Lower lobe of right lung (tissue), 2 donors: ENCODE measurements around the gene UBASH3A. TPM values are rescaled to one million over a fixed set of nuclear protein-coding genes. Genes with fewer than 3 reads are reported as not detected.

ENCODE experiments used
- ATAC-seq, 2 donors: fragments of 200-7000 bp; cut with Tn5 transposase; one replicate each; pipeline ENCODE4 v1.9.1; 2020 to 2022; ENCODE audit warnings: mild to moderate bottlenecking in 2 of 2, moderate library complexity in 2 of 2
- DNase-seq: peaks from one replicate; pipeline ENCODE4 v3.0.0-alpha.2; 2020
- H3K27ac ChIP-seq: fragments of 200-600 bp; one replicate; pipeline ENCODE4 v1.8.0; 2022
- H3K27me3 ChIP-seq: fragments of 200-600 bp; one replicate; pipeline ENCODE4 v1.8.0; 2022; ENCODE audit warnings: low read depth
- H3K36me3 ChIP-seq: fragments of 200-600 bp; one replicate; pipeline ENCODE4 v1.8.0; 2022; ENCODE audit warnings: mild to moderate bottlenecking
- H3K4me1 ChIP-seq: fragments of 200-600 bp; one replicate; pipeline ENCODE4 v1.8.0; 2022
- H3K4me3 ChIP-seq: fragments of 200-600 bp; one replicate; pipeline ENCODE4 v1.8.0; 2022; ENCODE audit warnings: mild to moderate bottlenecking
- H3K9me3 ChIP-seq: fragments of 200-600 bp; one replicate; pipeline ENCODE4 v1.8.0; 2022
- CTCF ChIP-seq: fragments of 200-600 bp; IDR thresholded peaks from one replicate; pipeline ENCODE4 v1.8.0; 2022; ENCODE audit warnings: antibody characterized with exemption, mild to moderate bottlenecking
- intact Hi-C: fragments of 100-400 bp; cut with DNase I; formaldehyde crosslinking; loops from one replicate; pipeline ENCODE4 v1.11.0; 2022
- total RNA-seq: library from RNA; stranded (reverse); fragmentation: NEBNext Ultra II Directional; extraction: Animal tissue kit (Norgen Biotek cat#: 25700); gene quantifications from one replicate; pipeline ENCODE4 v1.2.1, GENCODE V29; 2021
- donor health status: DM: no; HTN: yes; CAD: no; lungs with severe emphysema.

The UBASH3A gene
- total RNA-seq, 1 donor from 2014 or later: 1.2 TPM

GRCh38 chr21:42396799-42397745 lies 6.6 kb upstream of the UBASH3A start:
- Histone ChIP-seq H3K4me3 (no peak overlapping the region), H3K27ac (no peak overlapping the region), H3K27me3 (no peaks in the 10 kb centered on the region), H3K9me3 (peaks cover 7% of the 10 kb centered on the region), H3K4me1 (peaks cover 6% of the 10 kb centered on the region), H3K36me3 (no peaks in the 10 kb centered on the region)
- TF ChIP-seq CTCF: no peak
- ATAC-seq (no peak), DNase-seq (no peak)
- intact Hi-C loops: no loop called here

- intact Hi-C loops: no loop called here
- Histone ChIP-seq H3K9me3 (peaks cover 7% of the 10 kb centered on the region), H3K27ac (no peak overlapping the region), H3K36me3 (no peaks in the 10 kb centered on the region), H3K27me3 (no peaks in the 10 kb centered on the region), H3K4me1 (peaks cover 2% of the 10 kb centered on the region), H3K4me3 (no peak overlapping the region)
- no peak for TF ChIP-seq CTCF
- ATAC-seq: no peak
- DNase-seq: no peak
These were observed 5.8 kb upstream of the UBASH3A start for GRCh38 chr21:42397746-42398394.

- intact Hi-C loops: no loop called here
- no peak for DNase-seq
These were observed 5.2 kb upstream of the UBASH3A start for GRCh38 chr21:42398436-42399028.

GRCh38 chr21:42400525-42400924 lies 3.2 kb upstream of the UBASH3A start:
- intact Hi-C loops: no loop called here
- Histone ChIP-seq H3K27me3 (no peaks in the 10 kb centered on the region), H3K4me1 (no peaks in the 10 kb centered on the region), H3K27ac (no peak overlapping the region), H3K4me3 (no peak overlapping the region), H3K36me3 (no peaks in the 10 kb centered on the region), H3K9me3 (peaks cover 7% of the 10 kb centered on the region)
- no peak for DNase-seq
- no peak for ATAC-seq
- no peak for TF ChIP-seq CTCF

More at GRCh38 chr21:42398436-42399028, 5.2 kb upstream of the UBASH3A start:
- Histone ChIP-seq H3K9me3 (peaks cover 7% of the 10 kb centered on the region), H3K4me3 (no peak overlapping the region), H3K27ac (no peak overlapping the region), H3K27me3 (no peaks in the 10 kb centered on the region), H3K36me3 (no peaks in the 10 kb centered on the region), H3K4me1 (no peaks in the 10 kb centered on the region)
- TF ChIP-seq CTCF: no peak
- ATAC-seq: no peak

- ATAC-seq: peak; percentile 17 to 72
- Histone ChIP-seq H3K9me3 (peaks cover 7% of the 10 kb centered on the region), H3K27ac (no peak overlapping the region), H3K36me3 (no peaks in the 10 kb centered on the region), H3K4me3 (no peak overlapping the region), H3K4me1 (no peaks in the 10 kb centered on the region), H3K27me3 (no peaks in the 10 kb centered on the region)
- no peak for TF ChIP-seq CTCF
- intact Hi-C loops: no loop called here
- no peak for DNase-seq
These were observed 2.5 kb upstream of the UBASH3A start for GRCh38 chr21:42401154-42401553.
